ENCODE data around the gene RFXANK.

GRCh38 chr19:19229701-19230100 is 37.6 kb downstream of the RFXANK start:
- no peak for TF ChIP-seq CTCF (conservative IDR thresholded peaks at IDR 0.05; ENCODE audit: low read length)
- no peak for TF ChIP-seq EZH2phosphoT487 (IDR thresholded peaks at IDR 0.05; ENCODE audit: borderline replicate concordance)

All from Loucy (cell line).